Activated T-cell treated with anti-CD3 and anti-CD28 coated beads, Interleukin-2, amount 50 U/mL, for 72 hours (primary cell): ENCODE measurements around the gene CLDN20. TPM values are rescaled to one million over a fixed set of nuclear protein-coding genes. Genes with fewer than 3 reads are reported as not detected.

Experiments
- ATAC-seq, 2 donors: fragments of 150-1000 bp; cut with Tn5 transposase; replicated peaks in 1 of 2; 2 replicates each; pipeline ENCODE4 v1.10.0; 2021; ENCODE audit warnings: moderate library complexity in 2 of 2, mild to moderate bottlenecking in 1 of 2
- DNase-seq, 2 donors: peaks; one replicate each; pipeline ENCODE4 v3.0.0; 2021 to 2022; ENCODE audit warnings: mixed read lengths in 1 of 2
- H3K27ac Mint-ChIP-seq: one replicate; pipeline ENCODE4 v1.8.0; 2022; ENCODE audit warnings: mild to moderate bottlenecking, moderate library complexity, mixed read lengths
- H3K27me3 Mint-ChIP-seq: one replicate; pipeline ENCODE4 v1.8.0; 2022; ENCODE audit warnings: low read depth, mixed read lengths
- H3K36me3 Mint-ChIP-seq, 2 donors: one replicate each; pipeline ENCODE4 v1.8.0; 2022; ENCODE audit warnings: mixed read lengths in 2 of 2, mild to moderate bottlenecking in 1 of 2; ENCODE audit not compliant: insufficient read depth in 2 of 2
- H3K4me1 Mint-ChIP-seq: one replicate; pipeline ENCODE4 v1.8.0; 2022; ENCODE audit warnings: low read depth, mixed read lengths
- H3K4me3 Mint-ChIP-seq, 2 donors: one replicate each; pipeline ENCODE4 v1.8.0; 2022; ENCODE audit warnings: mild to moderate bottlenecking in 2 of 2, mixed read lengths in 2 of 2, moderate library complexity in 2 of 2
- H3K9me3 Mint-ChIP-seq, 2 donors: one replicate each; pipeline ENCODE4 v1.8.0; 2022; ENCODE audit warnings: mixed read lengths in 2 of 2
- total RNA-seq, 2 donors: library from RNA; stranded (reverse); gene quantifications; one replicate each; pipeline ENCODE4 v1.2.3, GENCODE V29; 2022

The CLDN20 gene
- total RNA-seq, 2 donors from 2014 or later: not detected

DNA sequence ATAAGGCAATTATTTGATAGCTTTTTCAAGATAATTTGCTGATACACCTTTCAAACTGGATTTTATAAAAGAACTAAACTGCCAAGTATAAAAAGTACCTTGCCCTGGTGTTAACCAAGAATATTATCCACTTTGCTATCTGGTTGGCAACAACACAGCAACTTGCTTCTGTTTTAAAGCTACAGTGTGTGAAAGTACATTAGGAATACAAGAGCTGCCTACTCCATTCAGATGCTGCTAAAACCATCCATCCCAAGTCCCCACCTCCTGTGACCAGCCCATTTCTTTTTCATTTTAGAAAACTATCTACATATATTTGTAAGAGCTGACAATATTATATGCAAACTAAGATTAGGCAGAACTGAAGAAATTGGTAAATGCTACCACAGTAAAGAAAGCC lies 12.8 kb downstream of the CLDN20 start:
- H3K4me3 Mint-ChIP-seq: no peak overlapping the region

DNA sequence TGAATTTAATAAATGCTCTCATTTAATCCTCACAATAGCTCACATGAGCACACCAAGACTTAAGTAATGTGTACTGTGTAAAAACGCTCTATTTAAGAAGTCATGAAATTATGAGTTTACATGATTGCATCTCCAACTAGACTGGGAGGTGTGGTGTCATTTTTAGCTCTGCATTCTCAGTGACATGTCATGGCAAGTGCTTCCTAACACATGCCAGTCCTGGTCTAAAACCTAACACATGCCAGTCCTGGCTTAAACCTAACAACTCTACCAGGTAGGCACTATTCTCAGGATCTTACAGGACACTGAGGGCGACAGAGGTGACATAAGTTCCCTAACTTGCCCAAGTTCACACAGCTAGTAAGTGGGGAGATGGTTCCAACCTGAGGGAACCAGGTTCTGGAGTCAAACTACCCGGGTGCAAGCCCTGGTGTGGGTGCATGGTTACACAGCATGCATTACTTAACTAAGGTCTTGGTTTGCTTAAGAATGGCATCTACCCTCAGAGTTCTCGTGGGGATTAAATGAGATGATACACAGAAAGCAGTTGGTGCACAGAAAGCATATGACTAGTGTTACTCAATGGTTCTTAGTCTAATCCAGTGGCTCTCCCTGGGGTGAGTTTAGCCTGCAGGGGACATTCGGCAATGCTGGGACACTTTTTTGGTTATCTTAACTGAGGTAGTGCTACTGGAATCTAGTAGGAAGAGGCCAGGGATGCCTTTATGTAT lies 14.7 kb downstream of the CLDN20 start:
- DNase-seq: no peak
- Mint-ChIP-seq H3K9me3 (no peaks in the 10 kb centered on the region), H3K4me1 (peaks cover 4% of the 10 kb centered on the region), H3K4me3 (no peak overlapping the region), H3K27ac (peak overlapping the region; percentile 73), H3K36me3 (peaks cover 6% of the 10 kb centered on the region in 2 donors), H3K27me3 (no peaks in the 10 kb centered on the region)
- ATAC-seq: no peak

More for the DNA sequence above, 12.8 kb downstream of the CLDN20 start:
- DNase-seq: no peak
- no peak overlapping the region for H3K27ac Mint-ChIP-seq
- peaks cover 6% of the 10 kb centered on the region in 2 donors for H3K36me3 Mint-ChIP-seq
- no peaks in the 10 kb centered on the region for H3K9me3 Mint-ChIP-seq
- no peak for ATAC-seq
- no peaks in the 10 kb centered on the region for H3K27me3 Mint-ChIP-seq
- H3K4me1 Mint-ChIP-seq: peaks cover 6% of the 10 kb centered on the region

DNA sequence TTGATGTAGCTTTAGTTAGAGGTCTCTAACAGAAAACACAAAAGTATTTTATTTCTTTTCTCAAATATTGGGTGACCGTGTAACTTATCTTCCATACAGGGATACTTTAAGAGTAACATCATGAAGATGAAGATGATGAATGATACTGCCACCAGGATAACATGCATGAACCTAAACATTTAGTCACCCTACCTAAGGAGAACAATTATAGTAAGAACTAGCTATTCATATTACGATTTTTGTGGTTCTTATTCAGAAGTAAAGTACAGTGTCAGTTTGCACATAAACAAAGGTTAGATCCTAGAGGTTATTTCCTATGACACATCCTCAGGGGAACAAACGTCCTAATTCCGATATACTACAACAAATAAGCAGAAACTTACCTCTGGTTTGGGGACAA lies 21.0 kb downstream of the CLDN20 start:
- ATAC-seq: peak; percentile 31 to 80
- H3K36me3 Mint-ChIP-seq: peaks cover 6 to 9% of the 10 kb centered on the region in 2 donors
- no peaks in the 10 kb centered on the region for H3K4me1 Mint-ChIP-seq
- DNase-seq: no peak
- H3K9me3 Mint-ChIP-seq: no peaks in the 10 kb centered on the region
- H3K27me3 Mint-ChIP-seq: no peaks in the 10 kb centered on the region
- H3K27ac Mint-ChIP-seq: peak overlapping the region; percentile 58
- peak overlapping the region in 1 of 2 donors; percentile 43 for H3K4me3 Mint-ChIP-seq

DNA sequence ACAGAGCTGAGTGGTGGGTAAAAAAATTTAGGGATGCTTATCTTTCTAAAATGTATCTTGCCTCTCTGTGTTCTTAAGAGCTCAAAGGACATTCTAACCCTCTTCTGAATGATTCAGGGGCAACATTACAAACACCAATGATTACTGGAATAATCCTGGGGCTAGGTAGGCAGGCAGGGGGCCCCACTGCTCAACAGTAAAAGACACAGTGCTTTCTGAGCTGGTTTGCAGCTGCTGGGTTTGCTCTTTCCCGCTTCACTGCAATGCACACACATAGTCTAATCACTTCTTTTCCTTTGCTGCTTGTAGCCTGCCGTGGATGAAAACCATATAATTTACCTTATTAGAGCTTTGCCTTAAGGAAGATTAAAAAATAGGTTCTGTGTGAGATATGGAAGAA lies 23.9 kb downstream of the CLDN20 start:
- Mint-ChIP-seq H3K9me3 (no peaks in the 10 kb centered on the region), H3K4me3 (no peak overlapping the region), H3K4me1 (peaks cover 10% of the 10 kb centered on the region), H3K27ac (no peak overlapping the region), H3K27me3 (no peaks in the 10 kb centered on the region), H3K36me3 (peaks cover 6 to 21% of the 10 kb centered on the region in 2 donors)
- DNase-seq: no peak
- no peak for ATAC-seq

DNA sequence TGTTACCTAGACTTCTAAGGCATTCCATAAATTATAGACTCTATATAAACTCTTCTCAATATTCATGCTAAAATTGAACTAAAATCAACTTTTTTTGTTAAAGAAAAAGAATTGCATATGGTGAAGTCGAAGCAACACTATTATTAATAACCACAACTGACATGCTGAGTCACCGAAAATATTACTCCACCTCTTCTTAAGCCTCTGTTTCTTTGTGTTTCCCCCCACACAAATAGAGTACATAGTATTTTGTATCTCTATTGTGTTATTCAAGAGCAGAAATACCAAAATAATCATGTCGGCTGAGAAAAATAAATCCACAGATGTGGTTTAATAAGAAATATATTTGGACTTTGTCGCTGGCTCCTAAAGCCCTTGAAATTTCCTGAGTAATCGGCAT lies 26.7 kb downstream of the CLDN20 start:
- Mint-ChIP-seq H3K36me3 (peaks cover 6 to 24% of the 10 kb centered on the region in 2 donors), H3K27ac (no peak overlapping the region), H3K27me3 (no peaks in the 10 kb centered on the region), H3K9me3 (no peaks in the 10 kb centered on the region), H3K4me3 (no peak overlapping the region), H3K4me1 (peaks cover 10% of the 10 kb centered on the region)
- DNase-seq (no peak), ATAC-seq (no peak)

DNA sequence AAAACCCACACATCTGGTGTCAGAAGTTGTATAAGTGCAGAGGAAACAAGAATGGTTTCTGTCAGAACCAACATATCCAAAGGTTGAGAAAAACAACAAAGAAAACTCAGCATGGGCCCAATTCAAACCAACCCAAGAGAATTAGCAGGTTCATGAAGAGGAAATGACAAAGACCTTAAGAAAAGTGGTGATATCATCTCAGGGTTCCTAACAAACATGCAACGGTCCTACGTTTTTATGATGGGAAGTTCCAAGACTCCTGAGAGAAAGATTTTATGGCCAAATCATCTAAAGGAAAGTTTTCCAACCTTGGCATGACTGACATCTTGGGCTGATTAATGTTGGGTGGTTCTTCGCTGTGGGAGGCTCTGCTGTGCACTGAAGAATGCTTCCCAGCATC lies 27.5 kb downstream of the CLDN20 start:
- Mint-ChIP-seq H3K27ac (no peak overlapping the region), H3K4me1 (peaks cover 10% of the 10 kb centered on the region), H3K27me3 (no peaks in the 10 kb centered on the region), H3K9me3 (no peaks in the 10 kb centered on the region), H3K36me3 (peaks cover 8 to 25% of the 10 kb centered on the region in 2 donors), H3K4me3 (no peak overlapping the region)
- no peak for ATAC-seq
- DNase-seq: no peak

DNA sequence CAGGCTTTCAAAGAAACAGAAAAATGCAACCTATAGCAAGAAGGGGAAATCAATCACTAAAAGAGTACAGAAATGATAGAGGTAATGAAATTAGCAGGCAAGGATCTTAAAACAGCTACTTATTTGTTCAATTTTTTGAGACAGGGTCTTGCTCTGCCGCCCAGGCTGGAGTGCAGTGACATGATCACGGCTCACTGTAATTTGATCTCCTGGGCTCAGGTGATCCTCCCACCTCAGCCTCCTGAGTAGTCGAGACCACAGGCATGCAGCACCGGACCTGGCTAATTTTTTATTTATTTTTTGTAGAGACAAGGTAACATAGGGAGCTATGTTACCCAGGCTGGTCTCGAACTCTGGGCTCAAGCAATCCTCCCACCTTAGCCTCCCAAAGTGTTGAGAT lies 28.9 kb downstream of the CLDN20 start:
- Mint-ChIP-seq H3K27ac (peak overlapping the region; percentile 85), H3K36me3 (peaks cover 8 to 34% of the 10 kb centered on the region in 2 donors), H3K9me3 (no peaks in the 10 kb centered on the region), H3K4me1 (peaks cover 10% of the 10 kb centered on the region), H3K27me3 (no peaks in the 10 kb centered on the region), H3K4me3 (no peak overlapping the region)
- no peak for DNase-seq
- no peak for ATAC-seq

DNA sequence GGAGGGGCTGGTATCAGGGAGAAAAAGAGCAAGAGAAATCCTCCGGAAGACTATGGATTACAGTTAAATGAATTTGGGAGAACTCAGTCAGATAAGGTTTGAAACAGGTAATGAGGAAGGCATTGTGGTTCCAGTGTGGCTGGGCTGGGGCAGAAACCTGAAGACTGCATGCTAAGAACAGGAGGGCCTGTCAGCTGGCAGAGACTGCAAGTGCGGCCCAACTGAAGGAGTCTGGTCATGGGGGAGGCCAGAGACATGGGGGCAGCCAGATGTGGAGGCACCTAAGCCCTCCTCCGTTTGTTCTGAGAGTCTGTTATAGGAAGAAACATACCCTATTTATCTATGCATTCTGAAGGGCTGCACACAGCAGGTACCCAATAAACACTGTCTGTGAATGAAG lies 33.9 kb downstream of the CLDN20 start:
- Mint-ChIP-seq H3K27ac (no peak overlapping the region), H3K4me3 (no peak overlapping the region), H3K36me3 (peaks cover 4 to 22% of the 10 kb centered on the region in 2 donors), H3K9me3 (no peaks in the 10 kb centered on the region), H3K4me1 (no peaks in the 10 kb centered on the region), H3K27me3 (no peaks in the 10 kb centered on the region)
- DNase-seq (no peak), ATAC-seq (no peak)

DNA sequence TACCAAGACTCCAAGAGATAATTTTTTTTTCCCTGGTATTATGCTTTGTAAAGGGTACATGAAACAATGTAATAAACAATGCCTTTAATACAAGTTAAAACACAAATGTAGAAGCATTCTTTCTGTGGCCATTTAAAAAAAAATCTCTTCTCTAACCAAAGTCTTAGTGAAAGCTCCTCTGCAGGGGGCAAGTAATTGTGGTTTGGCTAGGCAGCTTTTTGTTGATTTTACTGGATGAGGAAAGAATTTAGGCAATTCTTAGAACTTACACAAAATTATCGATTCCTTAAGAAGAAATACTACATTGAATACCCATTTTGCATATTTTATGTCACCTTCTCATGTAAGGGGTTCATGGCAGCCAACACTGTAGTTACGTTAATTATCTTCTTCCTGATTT lies 38.1 kb downstream of the CLDN20 start:
- no peak for ATAC-seq
- Mint-ChIP-seq H3K27me3 (no peaks in the 10 kb centered on the region), H3K4me3 (no peak overlapping the region), H3K27ac (no peak overlapping the region), H3K9me3 (no peaks in the 10 kb centered on the region), H3K4me1 (peaks cover 6% of the 10 kb centered on the region), H3K36me3 (peaks cover 3 to 30% of the 10 kb centered on the region in 2 donors)
- DNase-seq: no peak

DNA sequence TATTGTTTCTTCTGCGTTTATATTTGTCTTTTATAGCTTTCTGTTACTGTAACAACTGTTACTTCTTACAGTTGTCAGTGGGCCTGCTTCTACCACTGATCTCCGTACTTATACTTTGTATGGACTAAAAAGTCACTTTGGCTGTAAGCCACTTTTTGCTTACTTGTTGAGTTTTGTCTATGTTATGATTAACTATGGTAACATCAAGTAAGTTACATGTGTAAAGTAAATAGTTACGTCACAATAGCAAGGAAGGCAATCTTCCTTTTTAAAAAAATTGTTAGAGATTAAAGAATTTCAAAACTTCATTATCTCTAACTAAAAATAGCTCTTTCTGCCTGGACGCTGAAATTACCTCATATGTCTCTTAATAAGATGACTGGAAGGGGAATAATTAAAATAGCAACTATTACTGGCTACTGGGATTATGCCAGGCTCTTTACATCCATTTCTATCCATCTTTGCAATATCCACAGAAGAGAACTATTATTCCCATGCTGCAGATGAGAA lies 39.6 kb downstream of the CLDN20 start:
- Mint-ChIP-seq H3K27me3 (no peaks in the 10 kb centered on the region), H3K9me3 (no peaks in the 10 kb centered on the region), H3K36me3 (peaks cover 3 to 26% of the 10 kb centered on the region in 2 donors), H3K4me3 (no peak overlapping the region), H3K27ac (no peak overlapping the region), H3K4me1 (peaks cover 6% of the 10 kb centered on the region)
- DNase-seq (no peak), ATAC-seq (no peak)

DNA sequence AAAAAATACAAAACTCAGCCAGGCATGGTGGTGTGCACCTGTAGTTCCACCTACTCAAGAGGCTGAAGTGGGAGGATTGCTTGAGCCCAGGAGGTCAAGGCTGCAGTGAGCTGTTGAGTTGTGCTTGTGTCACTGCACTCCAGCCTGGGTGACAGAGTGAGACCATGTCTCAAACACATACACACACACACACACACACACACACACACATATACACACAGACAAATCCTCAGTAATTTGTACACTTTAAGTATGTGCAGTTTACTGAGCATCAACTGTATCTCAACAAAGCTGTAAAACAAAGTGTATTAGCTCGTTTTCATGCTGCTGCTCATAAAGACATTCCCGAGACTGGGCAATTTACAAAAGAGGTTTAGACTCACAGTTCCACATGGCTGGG lies 43.1 kb downstream of the CLDN20 start:
- H3K27ac Mint-ChIP-seq: no peak overlapping the region
- peaks cover 6 to 34% of the 10 kb centered on the region in 2 donors for H3K36me3 Mint-ChIP-seq
- peaks cover 23% of the 10 kb centered on the region for H3K4me1 Mint-ChIP-seq
- no peak for DNase-seq
- peak; percentile 13 to 60 for ATAC-seq
- no peaks in the 10 kb centered on the region for H3K9me3 Mint-ChIP-seq
- H3K27me3 Mint-ChIP-seq: no peaks in the 10 kb centered on the region
- no peak overlapping the region for H3K4me3 Mint-ChIP-seq

DNA sequence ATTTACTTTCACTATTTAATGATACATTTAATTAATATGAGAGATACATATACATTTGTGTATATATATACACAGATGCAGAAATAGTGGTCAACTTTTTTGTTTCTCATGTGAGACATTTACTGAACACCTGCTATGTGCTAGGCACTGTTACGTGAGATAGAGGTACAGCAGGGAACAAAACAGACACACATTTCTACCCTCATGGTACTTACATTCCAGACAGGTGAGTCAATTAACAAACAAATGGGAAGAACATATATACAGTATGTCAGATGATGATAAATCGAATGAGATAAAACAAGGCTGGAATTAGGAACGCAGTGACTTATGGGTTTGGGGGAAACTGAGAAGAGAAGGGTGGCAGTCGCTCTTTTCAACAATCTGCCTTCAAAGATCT lies 45.3 kb downstream of the CLDN20 start:
- H3K4me1 Mint-ChIP-seq: peaks cover 41% of the 10 kb centered on the region
- peaks cover 6 to 26% of the 10 kb centered on the region in 2 donors for H3K36me3 Mint-ChIP-seq
- no peak overlapping the region for H3K27ac Mint-ChIP-seq
- H3K27me3 Mint-ChIP-seq: no peaks in the 10 kb centered on the region
- H3K4me3 Mint-ChIP-seq: no peak overlapping the region
- ATAC-seq (no peak), DNase-seq (no peak)
- H3K9me3 Mint-ChIP-seq: no peaks in the 10 kb centered on the region

DNA sequence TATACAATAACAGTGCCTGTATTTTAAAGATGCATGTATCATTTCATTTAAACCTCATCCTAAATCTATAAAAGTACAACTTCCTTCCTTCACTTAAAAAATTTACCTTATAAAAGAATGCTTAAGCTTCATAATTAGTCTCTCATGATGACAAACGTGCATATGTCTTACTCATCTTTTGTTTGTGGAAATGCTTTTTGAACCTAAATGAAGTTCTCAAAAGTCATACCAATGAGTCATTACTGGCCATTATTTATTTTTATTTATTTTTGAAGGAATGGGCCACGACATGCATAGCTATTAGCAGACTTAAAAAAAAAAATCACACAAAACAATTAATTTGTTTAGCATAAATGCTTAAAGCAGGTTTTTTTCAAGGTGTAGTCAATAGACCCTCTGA lies 46.8 kb downstream of the CLDN20 start:
- no peak for DNase-seq
- no peaks in the 10 kb centered on the region for H3K9me3 Mint-ChIP-seq
- peaks cover 4 to 19% of the 10 kb centered on the region in 2 donors for H3K36me3 Mint-ChIP-seq
- peak overlapping the region in 1 of 2 donors; percentile 33 for H3K4me3 Mint-ChIP-seq
- H3K27ac Mint-ChIP-seq: peak overlapping the region; percentile 92
- no peaks in the 10 kb centered on the region for H3K27me3 Mint-ChIP-seq
- ATAC-seq: no peak
- peaks cover 45% of the 10 kb centered on the region for H3K4me1 Mint-ChIP-seq

DNA sequence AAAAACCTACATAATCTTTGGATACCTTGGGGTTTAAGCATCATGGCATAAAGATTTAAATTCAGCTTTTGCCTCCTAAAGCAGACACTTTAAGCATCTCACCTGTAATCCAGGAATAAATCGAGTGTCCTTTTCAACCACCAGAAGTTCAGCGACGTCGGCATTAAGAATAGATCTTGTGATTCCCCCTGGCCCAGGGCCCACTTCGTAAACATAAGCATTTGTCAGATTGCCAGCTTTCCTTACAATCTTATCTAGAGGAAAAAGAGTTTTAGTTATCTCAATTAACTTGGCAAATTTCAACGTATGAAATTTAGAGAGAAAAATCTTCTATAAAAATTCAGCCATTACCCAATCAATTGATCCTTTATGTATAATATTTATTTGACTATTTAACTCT lies 47.3 kb downstream of the CLDN20 start:
- no peak overlapping the region for H3K4me3 Mint-ChIP-seq
- H3K27ac Mint-ChIP-seq: no peak overlapping the region
- no peak for ATAC-seq
- H3K4me1 Mint-ChIP-seq: peaks cover 45% of the 10 kb centered on the region
- no peaks in the 10 kb centered on the region for H3K9me3 Mint-ChIP-seq
- DNase-seq: no peak
- no peaks in the 10 kb centered on the region for H3K27me3 Mint-ChIP-seq
- peaks cover 4 to 15% of the 10 kb centered on the region in 2 donors for H3K36me3 Mint-ChIP-seq
